K562 (cell line): ENCODE measurements around the gene CLIP2. TPM values are rescaled to one million over a fixed set of nuclear protein-coding genes. Genes with fewer than 3 reads are reported as not detected.

ENCODE experiments used
- ATAC-seq: fragments of 200-7000 bp; cut with Tn5 transposase; 3 replicates; pipeline ENCODE4 v1.9.1; 2020; ENCODE audit warnings: moderate library complexity
- BruUV-seq: library from RNA; stranded (reverse); fragments of 400-500 nt; replicated peaks from 2 replicates; lab custom pipeline; 2021; lab: Mats Ljungman, UMichigan
- CTCF ChIA-PET: fragments of 300-600 bp; formaldehyde crosslinking; extraction: SDS; loops from one replicate; lab custom pipeline; 2021; ENCODE audit warnings: low intra/inter-chr PET ratio; lab: Yijun Ruan, JAX
- POLR2A ChIA-PET: fragments of 300-600, 350-650 bp; sonication (Branson Sonifier 250); formaldehyde crosslinking; extraction: SDS; loops from one replicate; lab custom pipeline; 2021; ENCODE audit warnings: antibody characterized with exemption, inconsistent platforms; lab: Yijun Ruan, JAX
- DNase-seq, 4 experiments: peaks; one replicate each; pipeline versions ENCODE4 v3.0.0 to v3.0.0-alpha.2; 2011 to 2018; ENCODE audit warnings: low spot score in 3 of 4, mixed read lengths in 3 of 4; ENCODE audit errors: extremely low read depth in 1 of 4
- FAIRE-seq: peaks from 2 replicates; lab custom pipeline; 2011; peaks lifted over from hg19 to GRCh38; lab: Jason Lieb, UNC
- H2AFZ ChIP-seq: 2 replicates; pipeline ENCODE4 v1.6.0; 2011; ENCODE audit warnings: low read depth, low read length, control low read depth, inconsistent platforms
- H3K27ac ChIP-seq: fragments of 200-600 bp; 3 replicates; pipeline ENCODE4 v1.8.0; 2011; ENCODE audit warnings: low read depth, mild to moderate bottlenecking, control low read depth, inconsistent platforms, low read length, moderate library complexity, mixed read lengths; ENCODE audit errors: extremely low read depth
- H3K27me3 ChIP-seq, 2 experiments: fragments of 300-600 bp in 1 of 2; 2 replicates in 1 of 2; 3 replicates in 1 of 2; pipeline versions ENCODE4 v1.6.0 to v1.8.0; 2011; ENCODE audit warnings: inconsistent platforms in 2 of 2, low read length in 2 of 2, mild to moderate bottlenecking in 1 of 2, mixed read lengths in 1 of 2, moderate library complexity in 1 of 2; ENCODE audit not compliant: control insufficient read depth in 2 of 2, insufficient read depth in 2 of 2
- H3K36me3 ChIP-seq: fragments of 300-600 bp; 3 replicates; pipeline ENCODE4 v1.8.0; 2011; ENCODE audit warnings: mild to moderate bottlenecking, low read length, inconsistent platforms; ENCODE audit not compliant: control insufficient read depth, insufficient read depth
- H3K4me1 ChIP-seq, 2 experiments: fragments of 200-600 bp in 1 of 2; replicated peaks in 1 of 2; 2 replicates in 1 of 2; 3 replicates in 1 of 2; pipeline versions ENCODE4 v1.5.1 to v1.8.0; 2011; ENCODE audit warnings: inconsistent platforms in 2 of 2, low read length in 2 of 2, mild to moderate bottlenecking in 1 of 2, mixed read lengths in 1 of 2, moderate library complexity in 1 of 2; ENCODE audit not compliant: control insufficient read depth in 2 of 2, insufficient read depth in 2 of 2
- H3K4me2 ChIP-seq: 2 replicates; pipeline ENCODE4 v1.6.1; 2011; ENCODE audit warnings: low read length, control low read depth, inconsistent platforms, mixed read lengths; ENCODE audit not compliant: insufficient read depth
- H3K4me3 ChIP-seq: fragments of 200-600 bp; sonication (generic), shearing (Covaris generic); 2 replicates; pipeline ENCODE4 v1.5.1; 2016; ENCODE audit warnings: control low read depth, inconsistent platforms
- H3K79me2 ChIP-seq: fragments of 200-600 bp; 3 replicates; pipeline ENCODE4 v1.8.0; 2011; ENCODE audit warnings: low read length, inconsistent platforms; ENCODE audit not compliant: control insufficient read depth, insufficient read depth
- H3K9ac ChIP-seq, 2 experiments: 2 replicates each; pipeline versions ENCODE4 v1.6.0 to v1.6.1; 2011; ENCODE audit warnings: low read depth in 2 of 2, low read length in 2 of 2, control low read depth in 1 of 2, inconsistent platforms in 1 of 2, mild to moderate bottlenecking in 1 of 2, mixed read lengths in 1 of 2; ENCODE audit not compliant: insufficient read depth in 1 of 2
- H3K9me1 ChIP-seq: one replicate; pipeline ENCODE4 v1.6.0; 2011; ENCODE audit warnings: inconsistent platforms, mild to moderate bottlenecking, low read length, moderate library complexity; ENCODE audit not compliant: control insufficient read depth, insufficient read depth
- H3K9me3 ChIP-seq: replicated peaks from 2 replicates; pipeline ENCODE4 v1.5.1; 2011; ENCODE audit warnings: low read depth, low read length, inconsistent platforms; ENCODE audit not compliant: control insufficient read depth, insufficient read depth
- H4K20me1 ChIP-seq: replicated peaks from 2 replicates; pipeline ENCODE4 v1.6.1; 2011; ENCODE audit warnings: low read length, inconsistent platforms, mixed read lengths; ENCODE audit not compliant: control insufficient read depth, insufficient read depth
- RHOXF2B ChIP-seq: fragments of 250-450 bp; sonication (Bioruptor Pico); conservative IDR thresholded peaks from 2 replicates; pipeline ENCODE4 v1.5.1; 2021
- SIN3A ChIP-seq, 2 experiments: fragments of 150-350 bp in 1 of 2; IDR thresholded peaks; 2 replicates each; pipeline ENCODE4 v1.6.1; 2011 to 2016; ENCODE audit warnings: borderline replicate concordance in 2 of 2, low read depth in 2 of 2, low read length in 2 of 2, mild to moderate bottlenecking in 2 of 2, moderate library complexity in 2 of 2; ENCODE audit not compliant: control insufficient read depth in 1 of 2
- SMARCA5 ChIP-seq: fragments of 450-650 bp; IDR thresholded peaks from 2 replicates; pipeline ENCODE4 v1.6.1; 2016
- STAT5B ChIP-seq: fragments of 250-450 bp; sonication (Bioruptor Pico); IDR thresholded peaks from 2 replicates; pipeline ENCODE4 v1.8.0; 2021; ENCODE audit warnings: mild to moderate bottlenecking, inconsistent platforms
- ZBTB40 ChIP-seq, 2 experiments: fragments of 450-650 bp in 1 of 2; sonication (generic) in 1 of 2; formaldehyde crosslinking in 1 of 2; IDR thresholded peaks; 2 replicates each; pipeline versions ENCODE4 v1.7.1 to v1.9.0; 2016 to 2022; ENCODE audit warnings: inconsistent platforms in 1 of 2, mild to moderate bottlenecking in 1 of 2, missing genetic modification reagents in 1 of 2
- ZBTB5 ChIP-seq: fragments of 450-650 bp; IDR thresholded peaks from 2 replicates; pipeline ENCODE4 v1.6.1; 2017; ENCODE audit warnings: antibody characterized with exemption
- ZNF12 ChIP-seq: sonication (generic); formaldehyde crosslinking; IDR thresholded peaks from 2 replicates; pipeline ENCODE4 v1.4.0; 2020; ENCODE audit warnings: mild to moderate bottlenecking, missing genetic modification reagents
- ZNF217 ChIP-seq: sonication (generic); formaldehyde crosslinking; IDR thresholded peaks from 2 replicates; pipeline ENCODE4 v1.8.0; 2022; ENCODE audit warnings: mild to moderate bottlenecking, missing genetic modification reagents
- ZNF274 ChIP-seq: IDR thresholded peaks from 2 replicates; pipeline ENCODE4 v1.6.1; 2011; ENCODE audit warnings: low read depth, mild to moderate bottlenecking, low read length, moderate library complexity, borderline replicate concordance
- ZNF655 ChIP-seq: fragments of 250-450 bp; sonication (Bioruptor Pico); IDR thresholded peaks from 2 replicates; pipeline ENCODE4 v1.5.0; 2021
- WGBS: fragments of 100-300 bp; shearing (Covaris generic); methylation state at CpG from one replicate; pipeline ENCODE4 v1.1.6; 2016; ENCODE audit warnings: low coverage, mixed read lengths; ENCODE audit not compliant: insufficient coverage; ENCODE audit errors: missing lambda C conversion rate; 5-methylcytosine and 5-hydroxymethylcytosine counted together
- in situ Hi-C: fragments of 300-500 bp; cut with MboI; formaldehyde crosslinking; loops from 4 replicates; pipeline ENCODE4 v1.15.0; 2018; ENCODE audit warnings: inconsistent platforms, mixed read lengths
- intact Hi-C: fragments of 100-400 bp; cut with micrococcal nuclease; formaldehyde crosslinking; loops from 2 replicates; pipeline ENCODE4 v1.14.2; 2022
- polyA plus RNA-seq, 8 experiments: library from polyadenylated mRNA; depleted of rRNA in 4 of 8; stranded (reverse) in 5 of 8; unstranded in 3 of 8; fragments of >200 nt; fragmentation: Nextera tagmentation in 2 of 8; fragmentation: Illumina TruSeq in 1 of 8; extraction: Ambion mirVana in 2 of 8; extraction: Trizol in 1 of 8; gene quantifications; 2 replicates each; pipeline versions ENCODE4 v1.2.1 to v1.2.3, GENCODE V29; 2011 to 2014; ENCODE audit warnings: inconsistent platforms in 1 of 8, missing spikeins in 1 of 8
- total RNA-seq, 7 experiments: library from RNA; depleted of rRNA in 6 of 7; stranded (reverse); fragments of >200 nt in 6 of 7; fragmentation: Illumina TruSeq in 2 of 7; extraction: Trizol in 2 of 7; gene quantifications; 2 replicates each; pipeline versions ENCODE4 v1.2.1 to v1.2.3, GENCODE V29; 2011 to 2021; ENCODE audit warnings: low replicate concordance in 1 of 7

The CLIP2 gene
- total and polyA plus RNA-seq, 9 of the 15 experiments (the other 6 are each of a cell fraction or from before 2014, with no cell fraction given), result 0.07 to 5.4 (median 2.1) TPM

GRCh38 chr7:74258639-74259038 is 30.6 kb upstream of the CLIP2 start:
- Histone ChIP-seq H3K27ac (no peak overlapping the region), H3K36me3 (no peaks in the 10 kb centered on the region), H3K27me3 (no peaks in the 10 kb centered on the region), H3K4me2 (no peak overlapping the region), H3K79me2 (peaks cover 20% of the 10 kb centered on the region), H3K9me3 (no peaks in the 10 kb centered on the region), H3K9me1 (no peaks in the 10 kb centered on the region), H3K9ac (no peak overlapping the region), H3K4me1 (peaks cover under 1 to 17% of the 10 kb centered on the region in 2 experiments; a peak in 2 of 5 replicates), H2AFZ (no peak overlapping the region), H3K4me3 (no peak overlapping the region), H4K20me1 (no peaks in the 10 kb centered on the region)
- ChIA-PET CTCF (no interaction called here), POLR2A (interaction anchor here (0.6 kb wide), 1 partner anchor 58 kb away, joined by 3 read pairs; no protein-coding TSS in a partner anchor)
- intact Hi-C loops (loop anchor here (10.0 kb wide), 1 partner anchor 56 kb away; no protein-coding TSS in a partner anchor), in situ Hi-C loops (no loop called here)
- DNase-seq (no peak), ATAC-seq (no peak), FAIRE-seq (no peak)
- BruUV-seq, result no TSS peak
- 49% methylated on average over 9 of the region's 9 CpGs for WGBS
- TF ChIP-seq RHOXF2B (no peak), ZNF12 (CRISPR knock-in tag) (no peak), ZNF655 (CRISPR knock-in tag) (no peak), ZNF274 (no peak), ZBTB5 (no peak), SIN3A (IDR thresholded peaks at IDR 0.05; ENCODE audit: borderline replicate concordance in 2 of 2, control insufficient read depth in 1 of 2, low read depth in 2 of 2, low read length in 2 of 2) (no peak), STAT5B (CRISPR knock-in tag) (no peak), ZBTB40 (IDR thresholded peaks at IDR 0.05) (no peak), ZBTB40 (CRISPR knock-in tag; IDR thresholded peaks at IDR 0.05) (no peak), ZNF217 (no peak), SMARCA5 (no peak)
